Loucy (cell line): Measurements from ENCODE around the gene ZBED1.
"Not testable (repeated sequence)": the region's sequence is repeated elsewhere in the genome, so short reads cannot be mapped to it uniquely, and the experiment has no call there.

Experiments used
- H2AFZ ChIP-seq: fragments of 200-600 bp; sonication (generic); 2 replicates; pipeline ENCODE4 v1.6.0; 2016; ENCODE audit warnings: antibody characterized with exemption, mild to moderate bottlenecking, low read length, moderate library complexity
- H3F3A ChIP-seq: fragments of 200-600 bp; 2 replicates; pipeline ENCODE4 v1.6.0; 2016; ENCODE audit warnings: antibody characterized with exemption, low read depth, mild to moderate bottlenecking
- H3K27me3 ChIP-seq: fragments of 200-600 bp; sonication (generic); 2 replicates; pipeline ENCODE4 v1.6.1; 2014; ENCODE audit warnings: low read length, mild to moderate bottlenecking; ENCODE audit not compliant: insufficient read depth, poor library complexity, severe bottlenecking
- H3K36me3 ChIP-seq: fragments of 200-600 bp; sonication (generic); 2 replicates; pipeline ENCODE4 v1.6.1; 2016; ENCODE audit warnings: low read length; ENCODE audit not compliant: insufficient read depth
- H3K4me1 ChIP-seq: fragments of 200-600 bp; sonication (generic); 2 replicates; pipeline ENCODE4 v1.5.1; 2014; ENCODE audit warnings: low read length, mild to moderate bottlenecking; ENCODE audit not compliant: insufficient read depth, poor library complexity, severe bottlenecking
- H3K4me2 ChIP-seq: fragments of 200-600 bp; sonication (generic); 2 replicates; pipeline ENCODE4 v1.6.0; 2014; ENCODE audit warnings: antibody characterized with exemption, low read length, low read depth, mild to moderate bottlenecking; ENCODE audit not compliant: poor library complexity, severe bottlenecking
- H3K4me3 ChIP-seq: fragments of 200-600 bp; sonication (generic); 2 replicates; pipeline ENCODE4 v1.5.1; 2014; ENCODE audit warnings: low read length, mild to moderate bottlenecking, mixed read lengths; ENCODE audit not compliant: poor library complexity, severe bottlenecking
- H3K79me2 ChIP-seq: fragments of 200-600 bp; sonication (generic); 2 replicates; pipeline ENCODE4 v1.6.1; 2014; ENCODE audit warnings: low read length; ENCODE audit not compliant: insufficient read depth
- H3K9ac ChIP-seq: fragments of 200-600 bp; sonication (generic); 2 replicates; pipeline ENCODE4 v1.6.0; 2014; ENCODE audit warnings: mild to moderate bottlenecking, low read depth, low read length, moderate library complexity; ENCODE audit not compliant: poor library complexity, severe bottlenecking
- H3K9me2 ChIP-seq: fragments of 200-600 bp; sonication (generic); replicated peaks from 2 replicates; pipeline ENCODE4 v1.6.1; 2016; ENCODE audit warnings: low read depth, low read length, mixed read lengths
- H3K9me3 ChIP-seq: fragments of 200-600 bp; sonication (generic); 2 replicates; pipeline ENCODE4 v1.6.1; 2014; ENCODE audit warnings: mild to moderate bottlenecking, antibody characterized with exemption, low read length, low read depth; ENCODE audit not compliant: insufficient read depth
- H4K20me1 ChIP-seq: fragments of 200-600 bp; sonication (generic); 2 replicates; pipeline ENCODE4 v1.6.0; 2014; ENCODE audit warnings: antibody characterized with exemption, low read length, mild to moderate bottlenecking; ENCODE audit not compliant: insufficient read depth, poor library complexity, severe bottlenecking
- CTCF ChIP-seq: fragments of 200-600 bp; sonication (generic); conservative IDR thresholded peaks from 2 replicates; pipeline ENCODE4 v1.5.1; 2014; ENCODE audit warnings: mild to moderate bottlenecking, antibody characterized with exemption, low read length
- EZH2phosphoT487 ChIP-seq: fragments of 200-600 bp; IDR thresholded peaks from 2 replicates; pipeline ENCODE4 v1.6.1; 2018; ENCODE audit warnings: antibody characterized with exemption, mild to moderate bottlenecking, moderate library complexity, borderline replicate concordance

The ZBED1 gene

GRCh38 chrX:2478546-2479419 is 22.0 kb downstream of the ZBED1 start:
- Histone ChIP-seq H3F3A (no peaks in the 10 kb centered on the region), H2AFZ (no peak overlapping the region), H3K4me2 (no peak overlapping the region), H3K9me3 (no peaks in the 10 kb centered on the region), H3K4me3 (no peak overlapping the region), H3K4me1 (no peaks in the 10 kb centered on the region), H3K36me3 (no peaks in the 10 kb centered on the region), H3K9me2 (no peaks in the 10 kb centered on the region), H3K27me3 (no peaks in the 10 kb centered on the region), H3K9ac (no peak overlapping the region), H4K20me1 (no peaks in the 10 kb centered on the region), H3K79me2 (no peaks in the 10 kb centered on the region)
- TF ChIP-seq CTCF: no peak
- TF ChIP-seq EZH2phosphoT487: no peak

- H3K27me3 ChIP-seq, H4K20me1 ChIP-seq, H3K4me1 ChIP-seq, H3K9me2 ChIP-seq, H3K36me3 ChIP-seq, H3K4me2 ChIP-seq, H3K4me3 ChIP-seq, H3K79me2 ChIP-seq, H3K9me3 ChIP-seq, H3K9ac ChIP-seq, H3F3A ChIP-seq, H2AFZ ChIP-seq: not testable (repeated sequence)
Measured at GRCh38 chrX:2477313-2477712, 23.5 kb downstream of the ZBED1 start.

GRCh38 chrX:2474963-2475726 is 25.6 kb downstream of the ZBED1 start:
- Histone ChIP-seq H3K4me2 (no peak overlapping the region), H3K9me2 (no peaks in the 10 kb centered on the region), H3K4me1 (no peaks in the 10 kb centered on the region), H2AFZ (no peak overlapping the region), H3K4me3 (no peak overlapping the region), H3F3A (no peaks in the 10 kb centered on the region), H3K79me2 (no peaks in the 10 kb centered on the region), H3K9me3 (no peaks in the 10 kb centered on the region), H4K20me1 (no peaks in the 10 kb centered on the region), H3K27me3 (no peaks in the 10 kb centered on the region), H3K36me3 (no peaks in the 10 kb centered on the region), H3K9ac (no peak overlapping the region)
- TF ChIP-seq CTCF: no peak
- no peak for TF ChIP-seq EZH2phosphoT487
